Glutamatergic neuron (in vitro differentiated cells): Measurements from ENCODE around the gene UCK2. TPM values are rescaled to one million over a fixed set of nuclear protein-coding genes. Genes with fewer than 3 reads are reported as not detected.
"Not testable (repeated sequence)": the region's sequence is repeated elsewhere in the genome, so short reads cannot be mapped to it uniquely, and the experiment has no call there.

Source experiments
- DNase-seq: peaks from one replicate; pipeline ENCODE4 v3.0.0; 2022
- H3K27ac Mint-ChIP-seq: one replicate; pipeline ENCODE4 v1.8.0; 2020; ENCODE audit warnings: mild to moderate bottlenecking, mixed read lengths, inconsistent platforms; ENCODE audit not compliant: unreplicated experiment
- H3K27me3 Mint-ChIP-seq: one replicate; pipeline ENCODE4 v1.8.0; 2020; ENCODE audit warnings: mild to moderate bottlenecking, moderate library complexity, mixed read lengths, inconsistent platforms; ENCODE audit not compliant: unreplicated experiment
- H3K36me3 Mint-ChIP-seq: one replicate; pipeline ENCODE4 v1.8.0; 2020; ENCODE audit warnings: mild to moderate bottlenecking, mixed read lengths, inconsistent platforms; ENCODE audit not compliant: unreplicated experiment
- H3K4me1 Mint-ChIP-seq: one replicate; pipeline ENCODE4 v1.8.0; 2020; ENCODE audit warnings: mild to moderate bottlenecking, low read depth, mixed read lengths, inconsistent platforms; ENCODE audit not compliant: unreplicated experiment
- H3K4me3 Mint-ChIP-seq: one replicate; pipeline ENCODE4 v1.8.0; 2020; ENCODE audit warnings: mild to moderate bottlenecking, mixed read lengths, inconsistent platforms; ENCODE audit not compliant: unreplicated experiment
- H3K9me3 Mint-ChIP-seq: one replicate; pipeline ENCODE4 v1.8.0; 2020; ENCODE audit warnings: mild to moderate bottlenecking, moderate library complexity, mixed read lengths, inconsistent platforms; ENCODE audit not compliant: unreplicated experiment
- long read RNA-seq: library from polyadenylated mRNA; unstranded; transcript quantifications from one replicate; pipeline ENCODE4 v2.0.0, GENCODE V29; 2020; ENCODE audit not compliant: unreplicated experiment
- total RNA-seq: library from RNA; stranded (reverse); fragmentation: NEBNext Ultra II Directional; extraction: Animal tissue kit (Norgen Biotek cat#: 25700); gene quantifications from one replicate; pipeline ENCODE4 v1.2.1, GENCODE V29; 2021; ENCODE audit not compliant: unreplicated experiment
- TF ChIP-seq, protein P1 (sequence below): fragments of 200-600 bp; sonication (generic); IDR thresholded peaks from one replicate; pipeline ENCODE4 v1.5.0; 2021; ENCODE audit not compliant: partially characterized antibody, unreplicated experiment

UCK2 gene
- 29.9 TPM for total RNA-seq
- long read RNA-seq, full-length matches to known transcripts, result 8 of 10 reads
- long read RNA-seq, partial matches to known transcripts, result 0 of 10 reads
- long read RNA-seq, other reads (novel, unspliced or antisense), result 2 of 10 reads

DNA sequence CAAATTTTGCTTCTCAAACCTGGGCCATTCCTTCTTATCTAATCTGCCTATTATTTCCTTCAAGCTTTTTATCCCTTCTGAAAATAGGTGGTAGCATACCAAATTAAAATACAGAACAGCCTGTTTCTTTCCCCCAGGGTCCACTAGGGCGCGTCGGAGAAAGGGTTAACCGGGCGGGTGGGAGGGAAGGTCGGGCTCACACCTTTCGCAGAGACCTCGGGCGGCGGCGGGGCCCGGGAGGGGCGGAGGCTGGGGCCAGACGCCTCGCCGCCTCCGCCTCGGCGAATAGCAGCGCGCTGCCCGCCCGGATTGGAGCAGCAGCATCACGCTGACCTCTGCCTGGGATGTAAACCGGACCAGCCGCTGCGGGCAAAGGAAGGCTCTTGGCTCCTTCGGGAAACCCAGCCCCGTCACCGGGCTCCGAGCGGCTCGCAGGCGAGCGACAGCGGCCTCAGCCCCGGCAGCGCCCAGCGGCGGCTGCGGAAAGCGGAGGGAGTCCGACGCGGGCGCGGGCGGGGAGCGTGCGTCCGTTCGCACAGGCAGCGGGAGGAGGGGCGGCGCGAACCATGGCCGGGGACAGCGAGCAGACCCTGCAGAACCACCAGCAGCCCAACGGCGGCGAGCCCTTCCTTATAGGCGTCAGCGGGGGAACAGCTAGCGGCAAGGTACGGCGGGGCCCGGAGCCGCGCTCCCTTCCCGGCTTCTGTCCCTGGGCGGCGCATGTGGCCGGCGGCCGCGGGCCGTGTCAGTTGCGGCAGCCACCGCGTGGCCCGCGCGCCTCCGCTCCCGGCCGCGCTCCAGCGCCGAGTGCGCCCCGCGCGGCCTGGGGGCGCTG, at the start of gene UCK2:
TSS of gene UCK2 (plus strand) at position 347 of the 835 bp plus-strand sequence. CDS start at position 567, 220 bp downstream.
- Mint-ChIP-seq H3K27ac (peak within 1 kb of the TSS; percentile 96), H3K9me3 (peaks cover 9% of the 10 kb centered on the region), H3K27me3 (peaks cover 15% of the 10 kb centered on the region), H3K4me1 (peaks cover 14% of the 10 kb centered on the region), H3K36me3 (no peaks in the 10 kb centered on the region), H3K4me3 (peak within 1 kb of the TSS; percentile 97)
- TF ChIP-seq, protein P1, sequence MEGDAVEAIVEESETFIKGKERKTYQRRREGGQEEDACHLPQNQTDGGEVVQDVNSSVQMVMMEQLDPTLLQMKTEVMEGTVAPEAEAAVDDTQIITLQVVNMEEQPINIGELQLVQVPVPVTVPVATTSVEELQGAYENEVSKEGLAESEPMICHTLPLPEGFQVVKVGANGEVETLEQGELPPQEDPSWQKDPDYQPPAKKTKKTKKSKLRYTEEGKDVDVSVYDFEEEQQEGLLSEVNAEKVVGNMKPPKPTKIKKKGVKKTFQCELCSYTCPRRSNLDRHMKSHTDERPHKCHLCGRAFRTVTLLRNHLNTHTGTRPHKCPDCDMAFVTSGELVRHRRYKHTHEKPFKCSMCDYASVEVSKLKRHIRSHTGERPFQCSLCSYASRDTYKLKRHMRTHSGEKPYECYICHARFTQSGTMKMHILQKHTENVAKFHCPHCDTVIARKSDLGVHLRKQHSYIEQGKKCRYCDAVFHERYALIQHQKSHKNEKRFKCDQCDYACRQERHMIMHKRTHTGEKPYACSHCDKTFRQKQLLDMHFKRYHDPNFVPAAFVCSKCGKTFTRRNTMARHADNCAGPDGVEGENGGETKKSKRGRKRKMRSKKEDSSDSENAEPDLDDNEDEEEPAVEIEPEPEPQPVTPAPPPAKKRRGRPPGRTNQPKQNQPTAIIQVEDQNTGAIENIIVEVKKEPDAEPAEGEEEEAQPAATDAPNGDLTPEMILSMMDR, result no peak
- peak; percentile 86 for DNase-seq

DNA sequence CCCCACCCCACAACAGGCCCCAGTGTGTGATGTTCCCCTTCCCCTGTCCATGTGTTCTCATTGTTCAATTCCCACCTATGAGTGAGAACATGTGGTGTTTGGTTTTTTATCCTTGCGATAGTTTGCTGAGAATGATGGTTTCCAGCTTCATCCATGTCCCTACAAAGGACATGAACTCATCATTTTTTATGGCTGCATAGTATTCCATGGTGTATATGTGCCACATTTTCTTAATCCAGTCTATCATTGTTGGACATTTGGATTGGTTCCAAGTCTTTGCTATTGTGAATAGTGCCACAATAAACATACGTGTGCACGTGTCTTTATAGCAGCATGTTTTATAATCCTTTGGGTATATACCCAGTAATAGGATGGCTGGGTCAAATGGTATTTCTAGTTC, 49.2 kb upstream of the UCK2 start:
- not testable (repeated sequence) for H3K9me3 Mint-ChIP-seq, H3K27ac Mint-ChIP-seq, H3K4me3 Mint-ChIP-seq, H3K36me3 Mint-ChIP-seq, H3K27me3 Mint-ChIP-seq, DNase-seq, H3K4me1 Mint-ChIP-seq

DNA sequence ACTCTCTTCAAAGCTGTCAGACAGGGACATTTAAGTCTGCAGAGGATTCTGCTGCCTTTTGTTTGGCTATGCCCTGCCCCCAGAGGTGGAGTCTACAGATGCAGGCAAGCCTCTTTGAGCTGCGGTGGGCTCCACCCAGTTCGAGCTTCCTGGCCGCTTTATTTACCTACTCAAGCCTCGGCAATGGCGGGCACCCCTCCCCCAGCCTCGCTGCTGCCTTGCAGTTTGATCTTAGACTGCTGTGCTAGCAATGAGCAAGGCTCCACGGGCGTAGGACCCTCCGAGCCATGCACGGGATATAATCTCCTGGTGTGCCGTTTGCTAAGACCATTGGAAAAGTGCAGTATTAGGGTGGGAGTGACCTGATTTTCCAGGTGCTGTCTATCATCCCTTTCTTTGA, 43.9 kb upstream of the UCK2 start:
- DNase-seq, H3K27me3 Mint-ChIP-seq, H3K4me1 Mint-ChIP-seq, H3K4me3 Mint-ChIP-seq, H3K36me3 Mint-ChIP-seq, H3K9me3 Mint-ChIP-seq, H3K27ac Mint-ChIP-seq: not testable (repeated sequence)

DNA sequence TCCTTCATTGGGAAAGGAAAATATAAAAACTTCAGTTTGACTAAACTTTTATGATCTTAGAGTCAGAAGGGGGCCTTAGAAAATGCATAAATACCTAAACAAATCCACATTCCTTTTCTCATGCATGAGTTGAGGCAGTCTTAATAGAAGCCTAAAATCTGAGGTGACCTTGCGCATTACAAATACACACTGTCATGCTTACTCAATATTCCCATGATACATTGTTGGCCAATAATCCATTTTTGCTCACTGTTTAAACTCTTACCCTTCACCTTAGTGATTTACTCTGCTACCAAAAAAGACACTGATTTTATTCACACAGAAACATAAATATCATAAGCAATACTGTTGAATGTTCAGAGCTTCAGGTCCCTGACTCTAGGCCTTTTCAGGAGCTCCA, 39.7 kb upstream of the UCK2 start:
- no peak overlapping the region for H3K4me3 Mint-ChIP-seq
- TF ChIP-seq, protein P1, result no peak
- H3K36me3 Mint-ChIP-seq, result no peaks in the 10 kb centered on the region
- no peak overlapping the region for H3K27ac Mint-ChIP-seq
- no peaks in the 10 kb centered on the region for H3K4me1 Mint-ChIP-seq
- DNase-seq, result no peak
- no peaks in the 10 kb centered on the region for H3K9me3 Mint-ChIP-seq
- H3K27me3 Mint-ChIP-seq, result no peaks in the 10 kb centered on the region

DNA sequence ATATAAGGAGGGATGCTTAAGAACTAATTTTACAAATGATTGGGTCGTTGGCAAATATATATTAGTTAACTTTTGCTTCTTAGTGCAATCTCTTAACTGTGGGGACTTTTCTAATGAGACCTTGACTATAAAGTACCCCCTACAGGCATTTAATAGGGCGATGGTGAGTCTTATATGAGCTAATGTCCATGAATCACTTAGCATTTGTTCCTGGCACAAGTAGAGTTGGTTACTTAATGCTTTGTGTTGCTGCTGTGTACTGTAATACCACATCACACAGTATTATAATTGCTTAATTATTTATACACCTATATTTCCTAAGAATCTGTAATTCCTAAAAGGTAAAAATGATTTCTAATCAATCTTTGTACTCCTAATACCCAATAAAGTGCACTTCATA, 33.5 kb upstream of the UCK2 start:
- no peak for DNase-seq
- H3K4me1 Mint-ChIP-seq, result no peaks in the 10 kb centered on the region
- H3K27ac Mint-ChIP-seq, result no peak overlapping the region
- no peaks in the 10 kb centered on the region for H3K36me3 Mint-ChIP-seq
- TF ChIP-seq, protein P1, result no peak
- no peak overlapping the region for H3K4me3 Mint-ChIP-seq
- no peaks in the 10 kb centered on the region for H3K27me3 Mint-ChIP-seq
- H3K9me3 Mint-ChIP-seq, result no peaks in the 10 kb centered on the region

DNA sequence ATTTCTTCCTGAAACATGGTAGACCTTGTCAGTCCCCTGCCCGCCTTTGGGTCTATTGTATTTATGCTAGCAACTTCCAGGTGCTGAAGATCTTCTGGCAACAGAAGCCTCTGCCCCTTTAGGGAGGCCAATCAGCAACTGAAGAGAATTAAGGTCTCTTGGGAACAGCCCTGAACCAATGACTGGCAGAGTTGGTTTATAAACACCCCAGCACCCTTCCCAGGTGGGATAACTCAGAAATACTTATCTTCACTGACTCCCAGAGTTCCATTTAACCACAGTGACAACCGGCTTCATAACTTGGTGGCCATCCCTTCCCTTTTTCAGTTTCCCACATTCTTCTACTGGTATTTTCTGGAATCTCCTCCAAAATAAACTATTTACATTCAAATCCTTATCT, 31.5 kb upstream of the UCK2 start:
- Mint-ChIP-seq H3K9me3 (peaks cover 2% of the 10 kb centered on the region), H3K27me3 (no peaks in the 10 kb centered on the region), H3K4me1 (no peaks in the 10 kb centered on the region), H3K36me3 (peaks cover 8% of the 10 kb centered on the region), H3K4me3 (no peak overlapping the region), H3K27ac (no peak overlapping the region)
- DNase-seq, result no peak
- TF ChIP-seq, protein P1, result no peak
